ENCODE data around the gene COMMD9. TPM values are rescaled to one million over a fixed set of nuclear protein-coding genes. Genes with fewer than 3 reads are reported as not detected.
"Not testable (repeated sequence)": the region's sequence is repeated elsewhere in the genome, so short reads cannot be mapped to it uniquely, and the experiment has no call there.

The COMMD9 gene
- total RNA-seq = 10 to 100 TPM; 26.4 to 66.8 (median 43.7) TPM

DNA sequence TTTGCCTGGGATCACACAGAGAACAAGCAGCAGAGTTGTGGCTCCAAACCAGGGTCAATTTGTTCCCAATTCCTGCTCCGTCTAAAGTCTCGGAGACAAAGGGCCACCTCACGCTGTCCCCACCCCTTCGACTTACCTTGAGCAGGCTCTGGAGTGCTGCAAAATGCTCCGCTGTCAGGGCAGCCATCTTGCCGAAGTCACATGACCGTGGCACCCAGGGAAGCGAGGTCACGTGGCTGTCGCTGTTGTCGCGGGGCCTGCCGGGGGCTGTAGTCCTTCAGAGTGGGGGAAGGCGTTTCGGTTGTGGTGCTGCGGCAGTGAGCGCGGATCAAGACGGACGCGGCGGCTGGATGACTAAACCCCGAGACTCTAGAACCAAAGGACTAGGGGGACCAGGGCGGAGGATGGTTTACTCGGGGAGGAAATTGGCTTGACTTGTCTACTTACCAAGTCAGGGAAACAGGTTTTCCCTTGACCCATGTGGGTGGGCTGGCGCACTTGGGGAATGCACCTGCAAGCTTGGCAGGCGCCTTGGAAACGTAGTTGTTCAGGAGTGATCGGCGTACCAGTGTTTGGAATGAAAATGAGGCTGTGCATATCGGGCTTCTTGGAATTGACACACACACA is at the start of gene COMMD9:
COMMD9 (minus strand) TSS at position 199 of the 627 bp plus-strand sequence; CDS start at position 187, 12 bp downstream.
- H3K4me1 ChIP-seq (replicated peaks in 1 of 2) = peaks cover 5% of the 10 kb centered on the region in 2 donors
- peak; percentile 92 to 99 (median 98) for ATAC-seq (replicated peaks in 6 of 8)
- peak within 1 kb of the TSS; percentile 63 to 78 for H3K27ac ChIP-seq
- 0 to 9% (median 1%) methylated on average over 1 to 16 of the region's 31 CpGs; no CpG with 5 or more reads in 2 of the 10 experiments for WGBS, 10 experiments
- in situ Hi-C loops (cut with MboI; ENCODE audit: low pct_unique_long_range_greater_than_20kb in 2 of 9, low sequenced_read_pairs in 9 of 9, unreplicated experiment in 9 of 9) = loop anchor here in 1 of 9 experiments (25.0 kb wide), 1 partner anchor 198 kb away; no protein-coding TSS in a partner anchor
- H3K4me3 ChIP-seq = peak within 1 kb of the TSS; percentile 47 to 73 (median 60)

DNA sequence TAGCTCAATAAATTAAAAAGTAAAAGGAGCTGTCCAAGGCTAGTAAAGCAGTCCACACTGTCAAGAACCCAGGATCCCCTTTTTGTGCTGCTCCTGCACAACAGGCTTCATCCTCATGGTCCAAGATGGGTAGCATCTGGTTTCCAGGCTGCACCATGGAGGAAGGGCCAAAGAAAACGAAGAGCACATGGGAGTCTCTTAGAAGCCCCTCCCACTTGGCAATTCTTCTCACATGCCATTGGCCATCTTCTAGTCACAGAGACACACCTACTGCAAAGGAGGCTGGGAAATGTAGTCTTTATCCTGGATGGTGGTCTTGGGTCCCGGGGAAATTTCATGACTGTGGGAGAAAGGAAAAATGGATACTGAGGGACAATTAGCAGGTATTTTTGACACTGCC is 44.7 kb upstream of the COMMD9 start:
- no peaks in the 10 kb centered on the region for H3K4me1 ChIP-seq (replicated peaks in 1 of 2)
- H3K4me3 ChIP-seq = no peak overlapping the region
- 0 to 83% (median 50%) methylated on average over 1 to 2 of the region's 2 CpGs; no CpG with 5 or more reads in 3 of the 10 experiments for WGBS, 10 experiments
- in situ Hi-C loops (cut with MboI; ENCODE audit: low pct_unique_long_range_greater_than_20kb in 2 of 9, low sequenced_read_pairs in 9 of 9, unreplicated experiment in 9 of 9) = no loop called here
- no peak overlapping the region for H3K27ac ChIP-seq
- ATAC-seq (replicated peaks in 6 of 8) = peak in 6 of 8 experiments; percentile 22 to 87 (median 75)

DNA sequence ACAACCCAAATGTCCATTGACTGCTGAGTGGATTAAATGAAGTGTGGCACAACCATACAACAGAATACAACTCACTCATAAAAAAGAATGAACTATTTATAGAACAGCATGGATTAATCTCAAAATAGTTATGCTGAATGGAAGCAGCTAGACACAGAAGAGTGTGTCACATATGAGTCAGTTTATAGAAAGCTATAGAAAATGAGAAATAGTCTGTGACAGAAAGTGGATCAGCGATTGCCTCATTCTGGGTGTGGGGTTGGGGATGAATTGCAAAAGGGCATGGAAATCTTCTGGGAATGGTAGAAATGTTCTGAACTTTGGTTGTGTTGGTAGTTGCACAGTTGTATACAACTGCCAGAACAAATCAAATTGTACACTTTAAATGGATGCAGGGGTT is 44.2 kb upstream of the COMMD9 start:
- Histone ChIP-seq H3K4me1 (replicated peaks in 1 of 2) (no peaks in the 10 kb centered on the region), H3K27ac (no peak overlapping the region), H3K4me3 (no peak overlapping the region)
- ATAC-seq (replicated peaks in 6 of 8) = peak in 4 of 8 experiments; percentile 32 to 96 (median 86)
- 17 to 100% (median 74%) methylated on average over 1 of the region's 1 CpG; no CpG with 5 or more reads in 4 of the 10 experiments for WGBS, 10 experiments
- in situ Hi-C loops (cut with MboI; ENCODE audit: low pct_unique_long_range_greater_than_20kb in 2 of 9, low sequenced_read_pairs in 9 of 9, unreplicated experiment in 9 of 9) = no loop called here

DNA sequence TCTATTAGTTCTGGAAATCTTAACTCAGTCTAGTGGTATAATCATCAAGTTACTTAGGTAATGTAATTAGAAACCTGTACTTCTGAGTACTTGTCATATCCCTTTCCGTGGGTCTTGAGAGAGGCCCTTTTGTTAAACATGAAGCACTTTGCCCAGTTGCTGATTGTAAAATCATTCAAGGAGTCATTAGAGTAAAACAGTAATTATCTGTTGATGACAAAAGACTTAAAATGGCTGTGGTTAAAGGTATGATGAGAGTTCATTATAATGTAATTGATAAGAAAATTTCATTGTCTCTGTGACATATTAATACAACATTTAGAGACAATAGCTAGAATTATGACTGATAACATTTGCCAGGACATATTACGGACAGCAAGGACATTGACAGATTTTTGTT is 41.2 kb upstream of the COMMD9 start:
- Histone ChIP-seq H3K27ac (no peak overlapping the region), H3K4me1 (replicated peaks in 1 of 2) (no peaks in the 10 kb centered on the region)
- in situ Hi-C loops (cut with MboI; ENCODE audit: low pct_unique_long_range_greater_than_20kb in 2 of 9, low sequenced_read_pairs in 9 of 9, unreplicated experiment in 9 of 9) = no loop called here

DNA sequence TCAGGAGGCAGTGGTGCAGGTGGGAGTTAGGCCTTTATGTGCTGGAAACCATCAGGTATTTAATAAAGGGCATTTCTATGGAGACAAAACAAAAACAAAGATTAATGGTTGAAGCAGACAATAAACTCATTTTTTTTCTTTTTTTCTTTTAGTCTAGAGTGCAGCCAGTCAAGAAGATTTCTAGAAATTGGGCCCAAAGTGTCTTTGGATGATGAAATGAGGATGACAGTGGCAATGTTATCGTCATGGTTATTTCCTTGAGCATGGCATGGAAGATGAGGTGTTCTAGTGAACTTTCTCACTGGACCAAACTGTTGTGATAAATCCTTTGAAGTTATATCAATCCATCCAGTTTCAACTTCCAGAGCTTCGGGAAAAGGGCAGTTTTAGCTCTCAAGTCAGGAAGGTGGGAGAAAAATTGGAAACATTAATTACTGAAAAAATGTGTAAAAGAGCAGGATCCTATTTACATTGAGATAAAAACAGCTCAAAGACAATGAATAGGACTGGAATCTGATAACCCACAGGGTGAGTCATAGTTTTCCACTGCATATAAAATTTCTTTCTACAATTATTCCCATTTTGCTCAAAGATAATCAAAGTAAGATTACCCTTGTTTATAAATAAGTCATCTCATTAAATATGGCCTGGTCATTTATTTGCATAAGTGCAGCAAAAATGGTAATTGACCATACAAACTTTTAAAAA is 39.9 kb upstream of the COMMD9 start:
- ATAC-seq (replicated peaks in 6 of 8) = no peak
- in situ Hi-C loops (cut with MboI; ENCODE audit: low pct_unique_long_range_greater_than_20kb in 2 of 9, low sequenced_read_pairs in 9 of 9, unreplicated experiment in 9 of 9) = no loop called here
- Histone ChIP-seq H3K4me1 (replicated peaks in 1 of 2) (no peaks in the 10 kb centered on the region), H3K27ac (no peak overlapping the region), H3K4me3 (no peak overlapping the region)
- 50 to 100% (median 80%) methylated on average over 1 to 2 of the region's 2 CpGs; no CpG with 5 or more reads in 1 of the 10 experiments for WGBS, 10 experiments

More for the DNA sequence above, 41.2 kb upstream of the COMMD9 start:
- H3K4me3 ChIP-seq = no peak overlapping the region
- 64 to 94% (median 78%) methylated on average over 1 to 2 of the region's 2 CpGs; no CpG with 5 or more reads in 3 of the 10 experiments for WGBS, 10 experiments
- no peak for ATAC-seq (replicated peaks in 6 of 8)

DNA sequence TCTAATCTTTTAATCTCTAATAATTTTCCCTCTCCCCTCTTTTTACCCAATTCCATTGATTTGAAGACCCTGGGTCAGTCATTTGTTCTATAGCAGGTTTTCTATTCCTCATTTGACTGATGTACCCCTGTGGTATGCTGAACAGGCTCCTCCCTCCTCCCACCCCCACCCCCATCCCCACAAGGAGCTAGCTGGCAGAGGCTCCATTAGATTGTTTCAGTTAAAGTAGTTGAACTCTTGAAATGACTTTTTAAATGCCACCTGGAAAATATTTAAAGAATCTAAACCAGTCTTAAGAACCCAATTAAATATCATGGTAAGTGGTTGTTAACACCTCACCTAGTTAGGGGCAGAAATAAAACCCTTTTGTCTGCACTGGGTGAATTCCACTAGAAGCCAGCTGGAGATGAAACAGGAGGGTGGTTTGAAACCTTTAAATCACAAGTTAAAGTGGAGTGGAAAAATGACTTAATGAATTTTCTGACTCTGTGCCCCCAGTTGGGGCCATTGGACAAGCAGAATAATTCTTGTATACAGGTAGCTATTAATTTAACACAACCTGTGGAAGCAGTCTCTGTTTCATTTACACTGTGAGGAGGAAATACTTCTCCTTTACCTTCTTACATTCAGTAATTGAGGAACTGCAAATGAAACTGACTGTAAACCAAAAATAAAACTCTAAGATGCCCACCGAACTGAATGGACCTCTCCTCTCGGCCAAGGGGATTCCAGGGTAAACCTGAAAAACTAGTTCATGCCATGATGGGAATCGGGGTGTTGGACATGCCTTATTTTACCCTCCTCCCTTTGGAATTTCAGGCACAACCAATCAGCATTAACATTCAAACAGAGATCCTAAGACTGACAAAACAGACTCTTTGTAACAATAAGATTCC is 37.5 kb upstream of the COMMD9 start:
- Histone ChIP-seq H3K27ac (no peak overlapping the region), H3K4me3 (no peak overlapping the region), H3K4me1 (replicated peaks in 1 of 2) (no peaks in the 10 kb centered on the region)
- WGBS, 10 experiments = 29 to 100% (median 67%) methylated on average over 1 to 3 of the region's 3 CpGs; no CpG with 5 or more reads in 3 of the 10 experiments
- no peak for ATAC-seq (replicated peaks in 6 of 8)
- in situ Hi-C loops (cut with MboI; ENCODE audit: low pct_unique_long_range_greater_than_20kb in 2 of 9, low sequenced_read_pairs in 9 of 9, unreplicated experiment in 9 of 9) = no loop called here

DNA sequence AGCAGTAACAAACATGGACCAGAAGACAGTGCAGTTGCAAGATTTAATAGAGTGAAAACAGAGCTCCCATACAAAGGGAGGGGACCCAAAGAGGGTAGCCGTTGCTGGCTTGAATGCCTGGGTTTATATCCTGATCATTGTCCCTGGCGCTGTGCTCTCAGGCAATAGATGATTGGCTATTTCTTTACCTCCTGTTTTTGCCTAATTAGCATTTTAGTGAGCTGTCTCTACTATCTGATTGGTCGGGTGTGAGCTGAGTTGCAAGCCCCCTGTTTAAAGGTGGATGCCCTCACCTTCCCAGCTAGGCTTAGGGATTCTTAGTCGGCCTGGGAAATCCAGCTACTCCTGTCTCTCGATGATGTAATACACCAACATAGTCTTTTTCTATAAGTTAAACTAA is 36.2 kb upstream of the COMMD9 start:
- H3K4me3 ChIP-seq; H3K27ac ChIP-seq; in situ Hi-C loops (cut with MboI; ENCODE audit: low pct_unique_long_range_greater_than_20kb in 2 of 9, low sequenced_read_pairs in 9 of 9, unreplicated experiment in 9 of 9); H3K4me1 ChIP-seq (replicated peaks in 1 of 2); ATAC-seq (replicated peaks in 6 of 8): not testable (repeated sequence)
- 53 to 100% (median 72%) methylated on average over 2 to 5 of the region's 5 CpGs; no CpG with 5 or more reads in 3 of the 10 experiments for WGBS, 10 experiments

DNA sequence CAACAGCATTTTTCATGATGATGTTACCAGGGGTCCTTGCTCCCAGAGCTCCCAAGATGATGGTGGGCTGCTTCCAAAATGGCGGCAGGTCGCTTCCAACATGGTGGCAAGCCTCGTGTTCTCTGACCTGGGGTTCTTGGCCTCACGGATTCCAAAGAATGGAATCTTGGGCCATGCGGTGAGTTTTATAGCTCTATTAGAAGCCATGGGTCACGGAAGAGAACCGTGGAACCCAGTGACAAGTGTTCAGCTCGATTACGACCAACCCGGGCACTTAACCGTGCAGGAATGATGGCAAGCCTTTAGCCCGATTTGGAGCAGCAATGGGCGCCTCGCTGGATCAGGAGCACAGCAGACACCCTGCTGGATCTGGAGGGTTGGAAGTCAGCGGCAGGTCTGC is 35.7 kb upstream of the COMMD9 start:
- H3K4me1 ChIP-seq (replicated peaks in 1 of 2); H3K4me3 ChIP-seq; ATAC-seq (replicated peaks in 6 of 8); H3K27ac ChIP-seq: not testable (repeated sequence)
- 70 to 100% (median 96%) methylated on average over 1 to 14 of the region's 15 CpGs; no CpG with 5 or more reads in 2 of the 10 experiments for WGBS, 10 experiments
- in situ Hi-C loops (cut with MboI; ENCODE audit: low pct_unique_long_range_greater_than_20kb in 2 of 9, low sequenced_read_pairs in 9 of 9, unreplicated experiment in 9 of 9) = loop anchor here in 2 of 9 experiments (25.0 kb wide), 2 partner anchors 137 to 162 kb away; no protein-coding TSS in a partner anchor

DNA sequence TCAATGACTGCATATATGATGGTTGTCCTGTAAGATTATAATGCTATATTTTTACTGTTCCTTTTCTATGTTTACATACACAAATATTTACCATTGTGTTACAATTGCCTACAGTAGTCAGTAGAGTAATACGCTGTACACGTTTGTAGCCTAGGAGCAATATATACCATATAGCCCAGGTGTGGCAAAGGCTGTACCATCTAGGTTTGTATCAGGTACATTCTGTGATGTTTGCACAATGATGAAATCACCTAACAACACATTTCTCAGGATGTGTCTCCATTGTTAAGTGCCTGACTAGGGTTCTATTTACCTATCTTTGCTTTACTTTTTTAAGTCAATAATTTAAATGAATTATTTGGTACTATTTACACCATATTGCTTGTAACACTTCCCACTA is 28.8 kb upstream of the COMMD9 start:
- no peak for ATAC-seq (replicated peaks in 6 of 8)
- H3K27ac ChIP-seq = no peak overlapping the region
- H3K4me3 ChIP-seq = no peak overlapping the region
- in situ Hi-C loops (cut with MboI; ENCODE audit: low pct_unique_long_range_greater_than_20kb in 2 of 9, low sequenced_read_pairs in 9 of 9, unreplicated experiment in 9 of 9) = loop anchor here in 2 of 9 experiments (25.0 kb wide), 2 partner anchors 144 to 169 kb away; no protein-coding TSS in a partner anchor
- no peaks in the 10 kb centered on the region for H3K4me1 ChIP-seq (replicated peaks in 1 of 2)
- 0 to 83% (median 45%) methylated on average over 1 to 2 of the region's 2 CpGs; no CpG with 5 or more reads in 1 of the 10 experiments for WGBS, 10 experiments

DNA sequence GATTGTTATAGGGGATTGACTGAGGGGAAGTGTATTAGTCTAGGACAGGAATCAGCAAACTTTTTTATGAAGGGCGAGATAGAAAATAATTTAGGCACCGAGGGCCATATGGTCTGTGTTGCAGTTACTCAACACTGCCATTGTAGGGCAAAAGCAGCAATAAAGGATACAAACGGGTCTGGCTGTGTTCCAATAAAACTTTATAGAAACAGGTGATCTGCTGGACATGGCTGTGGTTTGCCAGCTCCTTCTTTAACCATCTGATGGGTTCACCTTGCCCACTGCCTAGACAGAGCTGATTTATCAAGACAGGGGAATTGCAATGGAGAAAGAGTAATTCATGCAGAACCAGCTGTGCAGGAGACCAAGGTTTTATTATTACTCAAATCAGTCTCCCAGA is 26.8 kb upstream of the COMMD9 start:
- Histone ChIP-seq H3K4me3 (no peak overlapping the region), H3K27ac (no peak overlapping the region), H3K4me1 (replicated peaks in 1 of 2) (no peaks in the 10 kb centered on the region)
- 0 to 86% (median 50%) methylated on average over 1 to 3 of the region's 3 CpGs; no CpG with 5 or more reads in 3 of the 10 experiments for WGBS, 10 experiments
- in situ Hi-C loops (cut with MboI; ENCODE audit: low pct_unique_long_range_greater_than_20kb in 2 of 9, low sequenced_read_pairs in 9 of 9, unreplicated experiment in 9 of 9) = loop anchor here in 2 of 9 experiments (25.0 kb wide), 2 partner anchors 146 to 171 kb away; no protein-coding TSS in a partner anchor
- ATAC-seq (replicated peaks in 6 of 8) = no peak

DNA sequence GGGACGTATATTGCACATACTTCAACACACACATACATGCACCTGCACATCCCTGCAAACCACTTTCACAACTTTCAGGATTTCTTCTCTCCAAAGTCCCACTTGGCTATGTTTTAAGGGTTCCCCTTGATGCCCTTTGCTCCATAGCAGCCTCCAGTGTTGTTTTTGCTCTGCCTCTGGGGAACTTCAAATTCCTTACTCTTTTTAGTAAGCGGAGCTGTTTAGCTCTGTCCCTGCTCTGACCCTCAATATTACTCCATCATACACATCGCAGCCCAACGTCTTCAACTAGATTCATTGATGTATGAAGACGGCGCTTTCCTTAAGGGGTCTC is 25.2 kb upstream of the COMMD9 start:
- in situ Hi-C loops (cut with MboI; ENCODE audit: low pct_unique_long_range_greater_than_20kb in 2 of 9, low sequenced_read_pairs in 9 of 9, unreplicated experiment in 9 of 9) = loop anchor here in 2 of 9 experiments (25.0 kb wide), 2 partner anchors 148 to 173 kb away; no protein-coding TSS in a partner anchor
- Histone ChIP-seq H3K27ac (no peak overlapping the region), H3K4me3 (no peak overlapping the region), H3K4me1 (replicated peaks in 1 of 2) (no peaks in the 10 kb centered on the region)
- 0 to 100% (median 63%) methylated on average over 1 to 6 of the region's 6 CpGs; no CpG with 5 or more reads in 4 of the 10 experiments for WGBS, 10 experiments
- ATAC-seq (replicated peaks in 6 of 8) = no peak

DNA sequence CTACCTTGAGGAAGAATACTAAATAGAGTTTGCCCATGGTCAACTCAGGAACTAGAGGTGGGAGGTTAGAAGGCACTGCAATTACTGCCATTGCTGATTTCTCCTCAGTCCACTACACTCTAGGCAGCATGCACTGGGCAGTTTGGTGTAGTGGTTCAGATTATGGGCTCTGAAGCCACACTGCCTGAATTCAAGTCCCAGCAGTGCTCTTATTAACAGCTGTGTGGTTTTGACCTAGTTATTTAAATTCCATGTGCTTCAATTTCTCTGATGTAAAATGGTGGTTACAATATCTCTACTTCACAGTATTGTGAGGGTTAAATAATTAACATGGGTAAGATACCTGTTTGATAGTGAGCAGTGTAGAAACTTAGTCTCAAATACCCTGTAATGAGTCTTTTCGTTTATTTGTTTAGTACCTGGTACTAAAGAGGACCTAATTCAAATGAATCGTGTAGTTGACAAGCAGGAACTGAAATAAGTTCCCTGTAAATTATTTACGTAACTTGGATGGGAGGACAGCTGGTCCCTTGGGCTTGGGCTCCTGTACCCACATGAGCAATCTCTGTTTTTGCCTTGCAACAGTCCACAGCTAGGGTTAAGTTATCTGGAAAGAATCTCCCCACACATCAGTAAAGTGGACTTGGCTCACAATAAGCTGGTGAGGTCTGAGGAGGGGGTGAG is 24.7 kb upstream of the COMMD9 start:
- ATAC-seq (replicated peaks in 6 of 8) = no peak
- WGBS, 10 experiments = 25 to 87% (median 52%) methylated on average over 1 to 3 of the region's 3 CpGs; no CpG with 5 or more reads in 5 of the 10 experiments
- H3K27ac ChIP-seq = no peak overlapping the region
- in situ Hi-C loops (cut with MboI; ENCODE audit: low pct_unique_long_range_greater_than_20kb in 2 of 9, low sequenced_read_pairs in 9 of 9, unreplicated experiment in 9 of 9) = loop anchor here in 2 of 9 experiments (25.0 kb wide), 2 partner anchors 148 to 173 kb away; no protein-coding TSS in a partner anchor
- no peaks in the 10 kb centered on the region for H3K4me1 ChIP-seq (replicated peaks in 1 of 2)
- no peak overlapping the region for H3K4me3 ChIP-seq

Measured in motor neuron (in vitro differentiated cells).